Endothelial cell of umbilical vein (primary cell): Measurements from ENCODE around the gene CLEC2B. TPM values are rescaled to one million over a fixed set of nuclear protein-coding genes. Genes with fewer than 3 reads are reported as not detected.

ENCODE experiments used
- Bru-seq: library from RNA; stranded (reverse); fragments of 400-500 nt; gene quantifications from one replicate; lab custom pipeline; 2021; lab: Mats Ljungman, UMichigan
- BruChase-seq, 2 experiments: library from RNA; stranded (reverse); fragments of 400-500 nt; gene quantifications; one replicate each; lab custom pipeline; 2021; lab: Mats Ljungman, UMichigan
- BruUV-seq: library from RNA; stranded (reverse); fragments of 400-500 nt; replicated peaks from 2 replicates; lab custom pipeline; 2021; lab: Mats Ljungman, UMichigan
- CTCF ChIA-PET: fragments of 300-600, 350-600 bp; sonication (Branson Sonifier 250); formaldehyde crosslinking; loops from one replicate; lab custom pipeline; 2021; ENCODE audit warnings: antibody characterized with exemption, inconsistent platforms; lab: Charles Lee
- POLR2A ChIA-PET: fragments of 300-600, 350-600 bp; sonication (Branson Sonifier 250); formaldehyde crosslinking; loops from one replicate; lab custom pipeline; 2021; ENCODE audit warnings: antibody characterized with exemption, inconsistent platforms; lab: Charles Lee
- DNase-seq: peaks from one replicate; pipeline ENCODE4 v3.0.0-alpha.2; 2011; ENCODE audit warnings: low read depth, low spot score
- FAIRE-seq: peaks from 2 replicates; lab custom pipeline; 2011; peaks lifted over from hg19 to GRCh38; lab: Jason Lieb, UNC
- H2AFZ ChIP-seq: 2 replicates; pipeline ENCODE4 v1.6.0; 2012; ENCODE audit warnings: low read depth, low read length, control low read depth, inconsistent platforms
- H3K27ac ChIP-seq: 2 replicates; pipeline ENCODE4 v1.5.1; 2011; ENCODE audit warnings: low read depth, mild to moderate bottlenecking, control low read depth, low read length, moderate library complexity; ENCODE audit not compliant: insufficient read depth
- H3K27me3 ChIP-seq, 2 experiments: 2 replicates each; pipeline versions ENCODE4 v1.6.0 to v1.6.1; 2011; ENCODE audit warnings: low read length in 2 of 2, mixed read lengths in 1 of 2; ENCODE audit not compliant: control insufficient read depth in 2 of 2, insufficient read depth in 2 of 2
- H3K36me3 ChIP-seq, 2 experiments: 2 replicates in 1 of 2; 3 replicates in 1 of 2; pipeline ENCODE4 v1.5.1; 2011; ENCODE audit warnings: low read length in 2 of 2, mild to moderate bottlenecking in 1 of 2, moderate library complexity in 1 of 2; ENCODE audit not compliant: control insufficient read depth in 2 of 2, insufficient read depth in 2 of 2; ENCODE audit errors: extremely low read depth in 1 of 2
- H3K4me1 ChIP-seq: 3 replicates; pipeline ENCODE4 v1.5.1; 2011; ENCODE audit warnings: mild to moderate bottlenecking, low read length; ENCODE audit not compliant: control insufficient read depth, insufficient read depth; ENCODE audit errors: extremely low read depth
- H3K4me2 ChIP-seq: 2 replicates; pipeline ENCODE4 v1.6.1; 2011; ENCODE audit warnings: low read length, control low read depth, mixed read lengths; ENCODE audit not compliant: insufficient read depth
- H3K4me3 ChIP-seq, 3 experiments: fragments of 200-600 bp in 1 of 3; sonication (generic), shearing (Covaris generic) in 1 of 3; replicated peaks in 1 of 3; 2 replicates each; pipeline ENCODE4 v1.5.1; 2011 to 2016; ENCODE audit warnings: control low read depth in 3 of 3, low read length in 3 of 3, mild to moderate bottlenecking in 2 of 3, inconsistent platforms in 1 of 3, low read depth in 1 of 3, moderate library complexity in 1 of 3; ENCODE audit not compliant: insufficient read depth in 1 of 3
- H3K79me2 ChIP-seq: 2 replicates; pipeline ENCODE4 v1.6.0; 2012; ENCODE audit warnings: low read length, inconsistent platforms; ENCODE audit not compliant: control insufficient read depth, insufficient read depth
- H3K9ac ChIP-seq: replicated peaks from 2 replicates; pipeline ENCODE3; 2011; ENCODE audit warnings: low read length, control low read depth; ENCODE audit not compliant: insufficient read depth; ENCODE audit errors: extremely low read depth
- H3K9me1 ChIP-seq: replicated peaks from 3 replicates; pipeline ENCODE4 v1.6.0; 2011; ENCODE audit warnings: mild to moderate bottlenecking, low read length; ENCODE audit not compliant: control insufficient read depth, insufficient read depth; ENCODE audit errors: extremely low read depth
- H3K9me3 ChIP-seq: replicated peaks from 2 replicates; pipeline ENCODE4 v1.5.1; 2012; ENCODE audit warnings: low read length, inconsistent platforms; ENCODE audit not compliant: control insufficient read depth, insufficient read depth
- H4K20me1 ChIP-seq: replicated peaks from 2 replicates; pipeline ENCODE3; 2011; ENCODE audit warnings: mild to moderate bottlenecking, low read length; ENCODE audit not compliant: control insufficient read depth, insufficient read depth; ENCODE audit errors: extremely low read depth
- CTCF ChIP-seq, 2 donors: IDR thresholded peaks; 1 replicate in 1 of 2; 2 replicates in 1 of 2; pipeline ENCODE4 v1.5.1; 2011; ENCODE audit warnings: low read length in 2 of 2, mild to moderate bottlenecking in 2 of 2, moderate library complexity in 2 of 2, control low read depth in 1 of 2, inconsistent platforms in 1 of 2, low read depth in 1 of 2; ENCODE audit not compliant: insufficient read depth in 1 of 2; ENCODE audit errors: extremely low read depth in 1 of 2
- EZH2 ChIP-seq: IDR thresholded peaks from 2 replicates; pipeline ENCODE4 v1.6.1; 2012; ENCODE audit warnings: borderline replicate concordance, low read depth, mild to moderate bottlenecking, moderate library complexity, low read length, inconsistent platforms; ENCODE audit not compliant: severe bottlenecking
- FOS ChIP-seq: IDR thresholded peaks from 2 replicates; pipeline ENCODE4 v1.6.1; 2011; ENCODE audit warnings: mild to moderate bottlenecking, low read length, moderate library complexity, borderline replicate concordance; ENCODE audit not compliant: insufficient read depth
- GATA2 ChIP-seq: IDR thresholded peaks from 2 replicates; pipeline ENCODE4 v1.7.0; 2011; ENCODE audit warnings: low read depth, mild to moderate bottlenecking, moderate library complexity, mixed read lengths, low read length; ENCODE audit not compliant: insufficient read length, insufficient read depth
- JUN ChIP-seq: IDR thresholded peaks from 2 replicates; pipeline ENCODE4 v1.6.1; 2011; ENCODE audit warnings: borderline replicate concordance, low read depth; ENCODE audit not compliant: insufficient read length, insufficient read depth
- MAX ChIP-seq: IDR thresholded peaks from 2 replicates; pipeline ENCODE4 v1.6.1; 2011; ENCODE audit not compliant: insufficient read depth, insufficient read length
- MYC ChIP-seq: IDR thresholded peaks from one replicate; pipeline ENCODE4 v1.6.1; 2011; ENCODE audit warnings: mild to moderate bottlenecking, low read depth, low read length
- POLR2A ChIP-seq: IDR thresholded peaks from 2 replicates; pipeline ENCODE4 v1.6.1; 2012; ENCODE audit warnings: low read depth, mild to moderate bottlenecking, control low read depth, low read length
- POLR2AphosphoS5 ChIP-seq: IDR thresholded peaks from 2 replicates; pipeline ENCODE4 v1.6.1; 2012; ENCODE audit warnings: low read depth, mild to moderate bottlenecking, control low read depth, low read length, moderate library complexity; ENCODE audit not compliant: insufficient read depth
- dilution Hi-C: fragments of 300-500 bp; cut with MboI; formaldehyde crosslinking; loops from one replicate; pipeline ENCODE4 v1.15.0; 2019; ENCODE audit warnings: low sequenced_read_pairs; ENCODE audit not compliant: extremely low pct_ligation_motif_present
- intact Hi-C: fragments of 100-400 bp; cut with micrococcal nuclease; formaldehyde crosslinking; loops from one replicate; pipeline ENCODE4 v1.10.0; 2022
- long read RNA-seq: library from polyadenylated mRNA; stranded (forward); transcript quantifications from one replicate; pipeline ENCODE4 v2.0.0, GENCODE V29; 2021
- polyA minus RNA-seq, 3 experiments: library from RNA; depleted of rRNA, polyadenylated mRNA; stranded (reverse); fragments of >200 nt; gene quantifications; 1 replicate in 1 of 3; 2 replicates in 2 of 3; pipeline ENCODE4 v1.2.3, GENCODE V29; 2011
- polyA plus RNA-seq, 4 experiments: library from polyadenylated mRNA; depleted of rRNA in 3 of 4; stranded (reverse) in 3 of 4; unstranded in 1 of 4; fragments of >200 nt; gene quantifications; 2 replicates each; pipeline versions ENCODE4 v1.2.1 to v1.2.3, GENCODE V29; 2011 to 2012; ENCODE audit warnings: missing spikeins in 1 of 4
- total RNA-seq: library from RNA; stranded (reverse); gene quantifications from 2 replicates; pipeline ENCODE4 v1.2.3, GENCODE V29; 2021

Gene CLEC2B
- total RNA-seq (16.4 and 18.3 TPM in 2 replicates), polyA plus RNA-seq (4.4 and 6.7 TPM in 2 replicates), polyA minus RNA-seq (2.2 and 6.4 TPM in 2 replicates), Bru-seq, nascent RNA (percentile 80 among the genes with signal in this experiment), BruChase-seq, experiment 1, labeled RNA remaining after a 6-hour chase (percentile 60 among the genes with signal in this experiment), BruChase-seq, experiment 2, labeled RNA remaining after a 2-hour chase (percentile 56 among the genes with signal in this experiment)
- 8.0 and 9.4 TPM in 2 replicates for polyA plus RNA-seq (2011; cell fraction: cytosol; rRNA removed)
- 25.2 and 31.4 TPM in 2 replicates for polyA plus RNA-seq (2011; cell fraction: nucleus; rRNA removed)
- polyA plus RNA-seq (2012): 9.0 and 11.6 TPM in 2 replicates
- polyA minus RNA-seq (2011; cell fraction: cytosol; rRNA and poly(A)+ RNA removed): 7.1 TPM
- polyA minus RNA-seq (2011; cell fraction: nucleus; rRNA and poly(A)+ RNA removed): 18.3 and 26.1 TPM in 2 replicates
- long read RNA-seq, transcript CLEC2B-201 (5 exons, 1,700 nt): major isoform, 97 of 113 reads
- long read RNA-seq, partial matches to known transcripts: 7 of 113 reads
- long read RNA-seq, other reads (novel, unspliced or antisense): 7 of 113 reads

GRCh38 chr12:9869307-9870161 is at the start of gene CLEC2B:
CLEC2B (minus strand) TSS chr12:9869354.
- dilution Hi-C loops: no loop called here

More at GRCh38 chr12:9869307-9870161, at the start of gene CLEC2B:
- H3K36me3 ChIP-seq: no peaks in the 10 kb centered on the region
- TF ChIP-seq POLR2AphosphoS5 (peak; percentile 49), EZH2 (no peak), FOS (peak; percentile 76), CTCF (IDR thresholded peaks at IDR 0.05; ENCODE audit: extremely low read depth in 1 of 2, insufficient read depth in 1 of 2, low read depth in 1 of 2, low read length in 2 of 2) (no peak), MAX (no peak), JUN (peak; percentile 74), GATA2 (no peak), MYC (no peak), POLR2A (peak; percentile 60)
- H3K4me2 ChIP-seq: peak within 1 kb of the TSS; percentile 99
- H3K4me1 ChIP-seq: peaks cover 31% of the 10 kb centered on the region
- peak; percentile 92 for DNase-seq
- peak within 1 kb of the TSS; percentile 28 to 93 (median 73) for H3K4me3 ChIP-seq
- H3K79me2 ChIP-seq: peaks cover 28% of the 10 kb centered on the region
- POLR2A ChIA-PET: interaction anchor here (0.5 to 0.6 kb wide), 2 partner anchors 94 to 1933 kb away, joined by 4 to 6 read pairs; no protein-coding TSS in a partner anchor
- H2AFZ ChIP-seq: peak within 1 kb of the TSS; percentile 94
- BruUV-seq: TSS peak; percentile 97
- CTCF ChIA-PET: interaction anchor here (0.5 to 4.4 kb wide), 4 partner anchors 72 to 147 kb away, joined by 3 to 21 read pairs (median 4); no protein-coding TSS in a partner anchor
- H3K9me3 ChIP-seq: no peaks in the 10 kb centered on the region
- H3K9me1 ChIP-seq: no peaks in the 10 kb centered on the region
- no peaks in the 10 kb centered on the region for H4K20me1 ChIP-seq
- peak; percentile 55 for FAIRE-seq
- H3K27ac ChIP-seq: peak within 1 kb of the TSS; percentile 96
- intact Hi-C loops: loop anchor here (1.0 to 5.0 kb wide), 4 partner anchors 58 to 163 kb away; no protein-coding TSS in a partner anchor
- H3K9ac ChIP-seq: peak within 1 kb of the TSS; percentile 94
- no peaks in the 10 kb centered on the region for H3K27me3 ChIP-seq
